ENCODE data around the gene NPAS1.

NPAS1 gene

GRCh38 chr19:47001584-47001983 is 18.1 kb upstream of the NPAS1 start:
- no peak overlapping the region for H3K27ac ChIP-seq
- TF ChIP-seq CTCF (IDR thresholded peaks at IDR 0.05) (no peak), ZFX (IDR thresholded peaks at IDR 0.05; ENCODE audit: borderline replicate concordance) (no peak)

- TF ChIP-seq ZFX (IDR thresholded peaks at IDR 0.05; ENCODE audit: borderline replicate concordance) = no peak
- no peak for TF ChIP-seq CTCF (IDR thresholded peaks at IDR 0.05)
These were observed 17.4 kb upstream of the NPAS1 start for GRCh38 chr19:47002106-47002766.

GRCh38 chr19:47002853-47003610 is 16.6 kb upstream of the NPAS1 start:
- no peak for TF ChIP-seq CTCF (IDR thresholded peaks at IDR 0.05)
- TF ChIP-seq ZFX (IDR thresholded peaks at IDR 0.05; ENCODE audit: borderline replicate concordance) = no peak
- H3K27ac ChIP-seq = peak overlapping the region; percentile 18; the same call in 1 of the 2 replicates

More at GRCh38 chr19:47002106-47002766, 17.4 kb upstream of the NPAS1 start:
- no peak overlapping the region; the same call in 1 of the 2 replicates for H3K27ac ChIP-seq

- no peak overlapping the region for H3K27ac ChIP-seq
- no peak for TF ChIP-seq CTCF (IDR thresholded peaks at IDR 0.05)
- no peak for TF ChIP-seq ZFX (IDR thresholded peaks at IDR 0.05; ENCODE audit: borderline replicate concordance)
These were observed 15.8 kb upstream of the NPAS1 start for GRCh38 chr19:47003611-47004465.

- H3K27ac ChIP-seq = no peak overlapping the region
- TF ChIP-seq ZFX (IDR thresholded peaks at IDR 0.05; ENCODE audit: borderline replicate concordance) = no peak
- TF ChIP-seq CTCF (IDR thresholded peaks at IDR 0.05) = no peak
These were observed 14.4 kb upstream of the NPAS1 start for GRCh38 chr19:47005164-47005641.

- no peak for TF ChIP-seq CTCF (IDR thresholded peaks at IDR 0.05)
- TF ChIP-seq ZFX (IDR thresholded peaks at IDR 0.05; ENCODE audit: borderline replicate concordance) = no peak
- no peak overlapping the region for H3K27ac ChIP-seq
These were observed 13.8 kb upstream of the NPAS1 start for GRCh38 chr19:47005873-47006272.

Measured in 22Rv1 (cell line).